PC-9 (cell line): ENCODE results near the gene KCTD12.

Experiments
- CTCF ChIP-seq: fragments of 200-600 bp; sonication (generic); conservative IDR thresholded peaks from 2 replicates; pipeline ENCODE4 v1.6.1; 2017; ENCODE audit warnings: mixed run types, antibody characterized with exemption, mild to moderate bottlenecking, moderate library complexity
- EZH2 ChIP-seq: fragments of 200-600 bp; sonication (generic); IDR thresholded peaks from 2 replicates; pipeline ENCODE4 v1.8.0; 2017; ENCODE audit warnings: antibody characterized with exemption, low read depth

- TF ChIP-seq CTCF = no peak
- TF ChIP-seq EZH2 = no peak
Measured at GRCh38 chr13:76925115-76925514, 38.9 kb upstream of the KCTD12 start.
